MCF 10A (cell line): ENCODE measurements around the gene ABCB10. TPM values are rescaled to one million over a fixed set of nuclear protein-coding genes. Genes with fewer than 3 reads are reported as not detected.

Source experiments
- BruUV-seq: library from RNA; stranded (reverse); fragments of 400-500 nt; replicated peaks from 2 replicates; lab custom pipeline; 2021; lab: Mats Ljungman, UMichigan
- CTCF ChIA-PET: fragments of 300-600 bp; sonication (Branson Sonifier 250); formaldehyde crosslinking; extraction: SDS; loops from one replicate; lab custom pipeline; 2021; ENCODE audit warnings: antibody characterized with exemption, inconsistent platforms; lab: Yijun Ruan, JAX
- POLR2A ChIA-PET: fragments of 300-600, 350-650 bp; sonication (Branson Sonifier 250); formaldehyde crosslinking; extraction: SDS; loops from one replicate; lab custom pipeline; 2020; ENCODE audit warnings: antibody characterized with exemption, inconsistent platforms; lab: Yijun Ruan, JAX
- DNase-seq: peaks from one replicate; pipeline ENCODE4 v3.0.0-alpha.2; 2018; ENCODE audit not compliant: unreplicated experiment
- H3K27ac Mint-ChIP-seq: one replicate; pipeline ENCODE4 v1.8.0; 2022; ENCODE audit warnings: mild to moderate bottlenecking, low read depth, mixed read lengths; ENCODE audit not compliant: unreplicated experiment
- H3K27me3 Mint-ChIP-seq: one replicate; pipeline ENCODE4 v1.8.0; 2022; ENCODE audit warnings: mixed read lengths; ENCODE audit not compliant: insufficient read depth, unreplicated experiment
- H3K36me3 Mint-ChIP-seq: one replicate; pipeline ENCODE4 v1.8.0; 2022; ENCODE audit warnings: mild to moderate bottlenecking, moderate library complexity, mixed read lengths; ENCODE audit not compliant: insufficient read depth, unreplicated experiment
- H3K4me1 Mint-ChIP-seq: one replicate; pipeline ENCODE4 v1.8.0; 2022; ENCODE audit warnings: mixed read lengths; ENCODE audit not compliant: insufficient read depth, unreplicated experiment
- H3K4me3 Mint-ChIP-seq: one replicate; pipeline ENCODE4 v1.8.0; 2022; ENCODE audit warnings: mild to moderate bottlenecking, moderate library complexity, mixed read lengths; ENCODE audit not compliant: unreplicated experiment
- H3K9me3 Mint-ChIP-seq: one replicate; pipeline ENCODE4 v1.8.0; 2022; ENCODE audit warnings: mixed read lengths; ENCODE audit not compliant: unreplicated experiment
- intact Hi-C: fragments of 100-400 bp; cut with micrococcal nuclease; formaldehyde crosslinking; loops from 2 replicates; pipeline ENCODE4 v1.14.1; 2022
- total RNA-seq: library from RNA; stranded (reverse); gene quantifications from 2 replicates; pipeline ENCODE4 v1.2.3, GENCODE V29; 2022
- TF ChIP-seq, protein P1 (sequence below): fragments of 200-600 bp; IDR thresholded peaks from one replicate; pipeline ENCODE4 v1.8.0; 2022; ENCODE audit warnings: antibody characterized with exemption, mild to moderate bottlenecking; ENCODE audit not compliant: unreplicated experiment

Gene ABCB10
- total RNA-seq, 1 experiment from 2014 or later, result 34.8 TPM

DNA sequence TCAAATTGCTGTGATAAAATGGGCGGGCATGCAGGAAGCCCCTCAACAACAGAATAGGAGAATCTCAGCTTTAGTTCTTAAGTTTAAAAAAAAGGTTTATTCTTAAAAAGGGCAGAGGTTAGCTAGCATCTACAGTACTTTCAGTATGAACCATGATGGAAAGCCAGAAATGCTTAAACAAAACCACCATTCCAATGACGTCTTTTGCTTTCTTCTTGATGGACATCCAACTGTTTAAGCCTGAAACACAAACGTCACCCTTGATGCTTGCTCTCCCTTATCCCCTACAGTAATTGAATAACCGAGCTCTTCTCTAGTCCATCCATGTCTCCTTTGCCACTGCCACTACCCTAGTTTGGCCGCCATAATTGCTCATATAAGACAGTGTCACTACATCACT lies 41.7 kb upstream of the ABCB10 start:
- Mint-ChIP-seq H3K9me3 (no peaks in the 10 kb centered on the region), H3K4me1 (peaks cover 30% of the 10 kb centered on the region), H3K4me3 (no peak overlapping the region), H3K27me3 (no peaks in the 10 kb centered on the region), H3K36me3 (peaks cover 79% of the 10 kb centered on the region), H3K27ac (peak overlapping the region; percentile 39)
- ChIA-PET CTCF (interaction anchor here (1.0 to 3.4 kb wide), 3 partner anchors 17 to 61 kb away, joined by 4 to 20 read pairs (median 4); partner anchors contain the start of gene ABCB10), POLR2A (interaction anchor here (0.8 to 3.7 kb wide), 3 partner anchors 25 to 42 kb away, joined by 3 to 22 read pairs (median 21); partner anchors contain the start of genes ABCB10, TAF5L and URB2)
- TF ChIP-seq, protein P1, sequence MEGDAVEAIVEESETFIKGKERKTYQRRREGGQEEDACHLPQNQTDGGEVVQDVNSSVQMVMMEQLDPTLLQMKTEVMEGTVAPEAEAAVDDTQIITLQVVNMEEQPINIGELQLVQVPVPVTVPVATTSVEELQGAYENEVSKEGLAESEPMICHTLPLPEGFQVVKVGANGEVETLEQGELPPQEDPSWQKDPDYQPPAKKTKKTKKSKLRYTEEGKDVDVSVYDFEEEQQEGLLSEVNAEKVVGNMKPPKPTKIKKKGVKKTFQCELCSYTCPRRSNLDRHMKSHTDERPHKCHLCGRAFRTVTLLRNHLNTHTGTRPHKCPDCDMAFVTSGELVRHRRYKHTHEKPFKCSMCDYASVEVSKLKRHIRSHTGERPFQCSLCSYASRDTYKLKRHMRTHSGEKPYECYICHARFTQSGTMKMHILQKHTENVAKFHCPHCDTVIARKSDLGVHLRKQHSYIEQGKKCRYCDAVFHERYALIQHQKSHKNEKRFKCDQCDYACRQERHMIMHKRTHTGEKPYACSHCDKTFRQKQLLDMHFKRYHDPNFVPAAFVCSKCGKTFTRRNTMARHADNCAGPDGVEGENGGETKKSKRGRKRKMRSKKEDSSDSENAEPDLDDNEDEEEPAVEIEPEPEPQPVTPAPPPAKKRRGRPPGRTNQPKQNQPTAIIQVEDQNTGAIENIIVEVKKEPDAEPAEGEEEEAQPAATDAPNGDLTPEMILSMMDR, result no peak
- DNase-seq, result no peak
- intact Hi-C loops, result no loop called here
- no TSS peak for BruUV-seq

DNA sequence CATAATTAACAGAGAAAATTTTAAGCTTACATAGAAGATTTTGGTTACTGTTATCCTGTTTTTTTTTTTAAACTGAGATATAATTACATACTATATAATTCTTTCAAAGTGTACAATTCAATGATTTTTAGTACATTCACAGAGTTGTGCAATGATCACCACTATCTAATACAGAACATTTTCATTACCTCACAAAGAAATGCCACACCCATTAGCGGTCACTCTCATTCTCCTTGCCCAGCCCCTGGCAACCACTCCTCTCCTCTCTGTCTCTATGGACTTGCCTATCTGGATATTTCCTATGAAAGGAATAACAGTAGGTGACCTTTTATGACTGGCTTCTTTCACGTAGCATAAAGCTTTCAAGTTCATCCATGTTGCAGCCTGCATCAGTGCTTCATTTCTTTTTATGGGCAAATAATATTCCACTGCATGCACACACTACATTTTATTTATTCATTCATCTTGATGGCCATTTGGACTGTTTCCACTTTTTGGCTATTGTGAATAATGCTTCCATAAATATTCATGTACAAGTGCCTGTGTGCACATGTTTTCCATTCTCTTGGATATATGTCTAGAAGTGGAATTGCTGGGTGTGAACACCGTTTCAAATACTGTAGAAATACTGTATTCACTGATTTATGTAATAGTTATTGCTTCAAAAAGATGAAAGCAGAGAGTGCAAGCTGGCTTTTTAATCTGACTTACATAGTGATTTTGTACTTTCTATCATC lies 40.9 kb upstream of the ABCB10 start:
- ChIA-PET CTCF (interaction anchor here (0.6 to 3.4 kb wide), 5 partner anchors 13 to 710 kb away, joined by 3 to 20 read pairs (median 4); partner anchors contain the start of gene ABCB10), POLR2A (interaction anchor here (3.6 to 3.7 kb wide), 2 partner anchors 26 to 41 kb away, joined by 21 to 22 read pairs; partner anchors contain the start of genes ABCB10, TAF5L and URB2)
- Mint-ChIP-seq H3K4me1 (peaks cover 30% of the 10 kb centered on the region), H3K27me3 (no peaks in the 10 kb centered on the region), H3K9me3 (no peaks in the 10 kb centered on the region), H3K4me3 (no peak overlapping the region), H3K27ac (peak overlapping the region; percentile 3), H3K36me3 (peaks cover 81% of the 10 kb centered on the region)
- TSS peak; percentile 3 for BruUV-seq
- TF ChIP-seq, protein P1, result no peak
- peak; percentile 41 for DNase-seq
- intact Hi-C loops, result no loop called here

DNA sequence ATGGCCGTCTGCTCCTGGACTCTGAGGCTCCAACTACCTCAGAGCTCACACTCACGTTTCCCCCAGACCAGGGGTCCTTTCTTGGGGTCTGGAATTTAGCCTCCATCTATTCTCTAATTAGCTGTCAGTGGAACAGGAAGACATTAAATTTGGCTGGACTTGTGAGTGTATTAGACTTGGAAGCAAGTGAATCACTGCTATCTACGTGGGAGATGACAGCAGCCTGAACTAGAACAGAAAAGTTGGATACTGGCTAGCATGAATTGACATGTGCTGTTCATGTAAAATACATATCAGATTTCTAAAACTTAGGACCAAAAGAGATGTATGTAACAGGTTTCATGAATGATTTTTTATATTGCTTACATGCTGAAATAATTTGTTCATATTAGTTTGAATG lies 39.4 kb upstream of the ABCB10 start:
- CTCF ChIA-PET, result interaction anchor here (0.6 to 0.9 kb wide), 4 partner anchors 9 to 40 kb away, joined by 3 to 5 read pairs (median 4); no protein-coding TSS in a partner anchor
- BruUV-seq, result no TSS peak

More for the DNA sequence above, 39.4 kb upstream of the ABCB10 start:
- Mint-ChIP-seq H3K36me3 (peaks cover 81% of the 10 kb centered on the region), H3K9me3 (no peaks in the 10 kb centered on the region), H3K4me1 (peaks cover 30% of the 10 kb centered on the region), H3K4me3 (no peak overlapping the region), H3K27me3 (no peaks in the 10 kb centered on the region), H3K27ac (peak overlapping the region; percentile 57)
- TF ChIP-seq, protein P1, result no peak
- no peak for DNase-seq
- POLR2A ChIA-PET, result interaction anchor here (0.5 to 3.0 kb wide), 3 partner anchors 14 to 536 kb away, joined by 3 to 16 read pairs (median 4); partner anchors contain the start of genes TAF5L and URB2
- intact Hi-C loops, result no loop called here
